DMS153 treated with DMSO at 0.1 percent for 48 hours (cell line): Measurements from ENCODE around the gene DENND1B.
"Not testable (repeated sequence)": the region's sequence is repeated elsewhere in the genome, so short reads cannot be mapped to it uniquely, and the experiment has no call there.

Experiments used
- DNase-seq: peaks from one replicate; lab custom pipeline; 2025; ENCODE audit not compliant: unreplicated experiment; lab: John Stamatoyannopoulos, UW

Gene DENND1B

GRCh38 chr1:197786280-197786679 lies 11.0 kb upstream of the DENND1B start:
- DNase-seq: no peak

- no peak for DNase-seq
Observed at GRCh38 chr1:197783510-197783948, 8.2 kb upstream of the DENND1B start.

GRCh38 chr1:197782722-197783360 lies 7.6 kb upstream of the DENND1B start:
- no peak for DNase-seq

GRCh38 chr1:197781968-197782721 lies 6.9 kb upstream of the DENND1B start:
- DNase-seq: no peak

- no peak for DNase-seq
Observed at GRCh38 chr1:197779921-197780320, 4.6 kb upstream of the DENND1B start.

- DNase-seq: no peak
Observed at GRCh38 chr1:197778366-197778945, 3.2 kb upstream of the DENND1B start.

GRCh38 chr1:197776351-197777105 lies 1.2 kb upstream of the DENND1B start:
- DNase-seq: no peak

GRCh38 chr1:197774466-197775281 lies 606 bp downstream of the DENND1B start:
- DNase-seq: no peak

- no peak for DNase-seq
Observed at GRCh38 chr1:197773856-197774255, 1.4 kb downstream of the DENND1B start.

- DNase-seq: no peak
Observed at GRCh38 chr1:197771904-197772556, 3.2 kb downstream of the DENND1B start.

GRCh38 chr1:197771386-197771785 lies 3.9 kb downstream of the DENND1B start:
- no peak for DNase-seq

GRCh38 chr1:197770243-197770642 lies 5.0 kb downstream of the DENND1B start:
- no peak for DNase-seq

- no peak for DNase-seq
Observed at GRCh38 chr1:197769287-197769686, 6.0 kb downstream of the DENND1B start.

GRCh38 chr1:197768014-197768805 lies 7.1 kb downstream of the DENND1B start:
- DNase-seq: no peak

- no peak for DNase-seq
Observed at GRCh38 chr1:197763769-197764168, 11.5 kb downstream of the DENND1B start.

GRCh38 chr1:197763307-197763706 lies 12.0 kb downstream of the DENND1B start:
- DNase-seq: no peak

- DNase-seq: no peak
Observed at GRCh38 chr1:197761654-197762053, 13.6 kb downstream of the DENND1B start.

GRCh38 chr1:197755553-197755952 lies 19.7 kb downstream of the DENND1B start:
- DNase-seq: not testable (repeated sequence)

- DNase-seq: not testable (repeated sequence)
Observed at GRCh38 chr1:197752652-197753164, 22.6 kb downstream of the DENND1B start.
